Thymus (tissue), 11 donors: Measurements from ENCODE around the gene RAB31. TPM values are rescaled to one million over a fixed set of nuclear protein-coding genes. Genes with fewer than 3 reads are reported as not detected.
"Not testable (repeated sequence)": the region's sequence is repeated elsewhere in the genome, so short reads cannot be mapped to it uniquely, and the experiment has no call there.

Source experiments
- DNase-seq, 9 donors: peaks; one replicate each; pipeline ENCODE4 v3.0.0-alpha.2; 2013; ENCODE audit warnings: low spot score in 9 of 9, low read depth in 6 of 9, missing footprints in 1 of 9
- H3K27ac ChIP-seq, 2 donors: one replicate each; pipeline ENCODE4 v1.5.1; 2013; ENCODE audit warnings: control low read depth in 1 of 2, low read depth in 1 of 2, low read length in 1 of 2, mild to moderate bottlenecking in 1 of 2, moderate library complexity in 1 of 2
- H3K27me3 ChIP-seq, 2 donors: one replicate each; pipeline ENCODE4 v1.5.1; 2013; ENCODE audit warnings: low read length in 1 of 2; ENCODE audit not compliant: control insufficient read depth in 2 of 2, insufficient read depth in 1 of 2
- H3K36me3 ChIP-seq, 2 donors: one replicate each; pipeline ENCODE4 v1.5.1; 2013; ENCODE audit warnings: low read length in 1 of 2, mild to moderate bottlenecking in 1 of 2, moderate library complexity in 1 of 2; ENCODE audit not compliant: control insufficient read depth in 2 of 2, insufficient read depth in 2 of 2
- H3K4me1 ChIP-seq, 2 donors: one replicate each; pipeline ENCODE4 v1.5.1; 2013; ENCODE audit warnings: low read length in 2 of 2; ENCODE audit not compliant: control insufficient read depth in 2 of 2, insufficient read depth in 2 of 2
- H3K4me3 ChIP-seq, 2 donors: one replicate each; pipeline ENCODE4 v1.5.1; 2013; ENCODE audit warnings: low read length in 2 of 2, control low read depth in 1 of 2, mild to moderate bottlenecking in 1 of 2
- H3K9me3 ChIP-seq, 2 donors: one replicate each; pipeline ENCODE4 v1.5.1; 2013; ENCODE audit warnings: low read length in 1 of 2, mild to moderate bottlenecking in 1 of 2; ENCODE audit not compliant: control insufficient read depth in 2 of 2, insufficient read depth in 1 of 2
- WGBS: extraction: QIAGEN DNeasy Blood & Tissue Kit; methylation state at CpG from one replicate; pipeline ENCODE4 v1.1.7; 2013; 5-methylcytosine and 5-hydroxymethylcytosine counted together
- polyA plus RNA-seq: library from polyadenylated mRNA; stranded (reverse); fragments of 200-250 nt; gene quantifications from one replicate; pipeline ENCODE4 v1.2.3, GENCODE V29; 2013
- total RNA-seq: library from RNA; stranded (reverse); fragments of 120-200 nt; gene quantifications from one replicate; pipeline ENCODE4 v1.2.4, GENCODE V29; 2013
- donor health status: healthy.

RAB31 gene
- total and polyA plus RNA-seq, 2 donors: 10.1 to 17.8 TPM

DNA sequence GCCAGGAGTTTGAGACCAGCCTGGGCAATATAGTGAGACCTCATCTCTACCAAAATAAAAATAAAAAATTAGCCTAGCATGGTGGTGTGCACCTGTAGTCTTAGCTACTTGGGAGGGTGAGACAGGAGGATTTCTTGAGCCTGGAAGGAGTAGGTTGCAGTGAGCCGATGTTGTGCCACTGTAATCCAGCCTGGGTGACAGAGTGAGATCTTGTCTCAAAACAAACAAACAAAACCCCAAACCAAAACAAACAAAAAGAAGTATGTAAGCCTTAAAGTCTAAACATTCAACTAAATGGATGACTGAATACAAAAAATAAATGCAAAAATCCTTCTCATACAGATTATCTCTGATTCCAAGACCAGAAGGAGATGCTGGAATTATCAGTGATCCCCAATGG, 58.6 kb downstream of the RAB31 start:
- Histone ChIP-seq H3K4me3 (no peak overlapping the region), H3K4me1 (no peaks in the 10 kb centered on the region), H3K9me3 (no peaks in the 10 kb centered on the region), H3K27ac (no peak overlapping the region), H3K36me3 (no peaks in the 10 kb centered on the region), H3K27me3 (no peaks in the 10 kb centered on the region)
- DNase-seq: no peak
- 98% methylated on average over 1 of the region's 1 CpG for WGBS

DNA sequence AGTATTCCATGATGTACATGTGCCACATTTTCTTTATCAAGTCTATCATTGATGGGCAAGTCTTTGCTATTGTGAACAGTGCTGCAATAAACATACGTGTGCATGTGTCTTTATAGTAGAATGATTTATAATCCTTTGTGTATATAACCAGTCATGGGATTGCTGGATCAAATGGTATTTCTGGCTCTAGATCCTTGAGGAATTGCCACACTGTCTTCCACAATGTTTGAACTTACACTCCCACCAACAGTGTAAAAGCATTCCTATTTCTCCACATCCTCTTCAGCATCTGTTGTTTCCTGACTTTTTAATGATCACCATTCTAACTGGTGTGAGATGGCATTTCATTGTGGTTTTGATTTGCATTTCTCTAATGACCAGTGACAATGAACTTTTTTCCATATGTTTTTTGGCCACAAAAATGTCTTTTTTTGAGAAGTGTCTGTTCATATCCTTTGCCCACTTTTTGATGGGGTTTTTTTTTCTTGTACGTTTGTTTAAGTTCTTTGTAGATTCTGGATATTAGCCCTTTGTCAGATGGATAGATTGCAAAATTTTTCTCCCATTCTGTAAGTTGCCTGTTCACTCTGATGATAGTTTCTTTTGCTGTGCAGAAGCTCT, 60.1 kb downstream of the RAB31 start:
- not testable (repeated sequence) for H3K9me3 ChIP-seq, H3K36me3 ChIP-seq, DNase-seq, H3K4me1 ChIP-seq, H3K4me3 ChIP-seq, H3K27me3 ChIP-seq, H3K27ac ChIP-seq
- 74% methylated on average over 2 of the region's 2 CpGs for WGBS

DNA sequence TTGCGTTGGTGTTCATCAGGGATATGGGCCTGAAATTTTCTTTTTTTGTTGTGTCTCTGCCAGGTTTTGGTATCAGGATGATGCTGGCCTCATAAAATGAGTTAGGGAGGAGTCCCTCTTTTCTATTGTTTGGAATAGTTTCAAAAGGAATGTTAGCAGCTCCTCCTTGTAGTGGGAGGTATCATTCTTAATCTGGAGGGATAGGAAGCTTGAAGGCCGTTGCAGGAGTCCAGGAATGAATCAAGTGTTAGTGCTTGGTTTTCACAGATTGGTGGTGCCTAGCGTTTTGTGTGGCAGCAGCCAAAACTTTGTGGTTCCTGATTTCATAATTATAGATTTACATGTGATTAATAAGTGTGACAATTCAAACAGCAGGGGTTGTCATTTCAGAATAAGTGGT, 62.0 kb downstream of the RAB31 start:
- H3K36me3 ChIP-seq, H3K4me3 ChIP-seq, H3K27ac ChIP-seq, DNase-seq, H3K9me3 ChIP-seq, H3K27me3 ChIP-seq, H3K4me1 ChIP-seq: not testable (repeated sequence)
- 93% methylated on average over 3 of the region's 3 CpGs for WGBS

DNA sequence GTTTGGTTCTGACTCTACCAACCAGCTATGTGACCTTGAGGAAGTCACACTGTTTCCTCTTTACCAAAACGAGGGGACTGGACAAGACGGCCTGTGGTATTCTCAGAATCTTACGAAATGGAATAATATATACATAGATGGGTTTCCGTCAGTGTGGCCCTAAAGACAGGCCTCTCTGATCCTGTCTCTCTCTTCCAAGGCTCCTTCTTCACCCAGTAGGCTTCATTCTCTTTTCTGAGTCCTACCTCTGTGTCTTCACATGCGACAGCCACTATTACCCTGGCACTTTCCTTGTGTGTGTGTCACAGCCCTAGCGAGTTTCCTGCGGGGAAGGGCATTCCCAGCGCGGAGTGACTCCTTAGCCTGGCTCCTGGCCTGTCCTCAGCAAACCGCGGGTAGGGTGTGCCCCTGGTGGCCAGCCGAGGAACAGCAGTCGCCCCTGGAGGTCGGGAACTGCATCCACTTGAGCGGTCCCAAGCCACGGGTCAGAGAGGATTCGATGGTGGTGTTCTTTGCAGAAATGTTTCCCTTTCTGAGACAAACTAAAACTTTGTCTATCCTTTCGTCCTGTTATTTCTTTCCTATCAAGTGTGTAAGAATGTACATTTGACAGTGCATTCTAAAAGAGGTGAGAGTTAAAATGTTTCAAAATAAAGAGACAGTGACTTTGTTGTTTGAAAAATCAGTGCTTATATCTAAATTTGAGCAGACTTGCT, 63.3 kb downstream of the RAB31 start:
- H3K27me3 ChIP-seq: no peaks in the 10 kb centered on the region
- H3K36me3 ChIP-seq: no peaks in the 10 kb centered on the region
- no peaks in the 10 kb centered on the region for H3K4me1 ChIP-seq
- peak in 4 of 9 donors; percentile 37 to 59 (median 54) for DNase-seq
- 37% methylated on average over 18 of the region's 18 CpGs for WGBS
- no peak overlapping the region for H3K4me3 ChIP-seq
- H3K27ac ChIP-seq: no peak overlapping the region
- H3K9me3 ChIP-seq: no peaks in the 10 kb centered on the region

DNA sequence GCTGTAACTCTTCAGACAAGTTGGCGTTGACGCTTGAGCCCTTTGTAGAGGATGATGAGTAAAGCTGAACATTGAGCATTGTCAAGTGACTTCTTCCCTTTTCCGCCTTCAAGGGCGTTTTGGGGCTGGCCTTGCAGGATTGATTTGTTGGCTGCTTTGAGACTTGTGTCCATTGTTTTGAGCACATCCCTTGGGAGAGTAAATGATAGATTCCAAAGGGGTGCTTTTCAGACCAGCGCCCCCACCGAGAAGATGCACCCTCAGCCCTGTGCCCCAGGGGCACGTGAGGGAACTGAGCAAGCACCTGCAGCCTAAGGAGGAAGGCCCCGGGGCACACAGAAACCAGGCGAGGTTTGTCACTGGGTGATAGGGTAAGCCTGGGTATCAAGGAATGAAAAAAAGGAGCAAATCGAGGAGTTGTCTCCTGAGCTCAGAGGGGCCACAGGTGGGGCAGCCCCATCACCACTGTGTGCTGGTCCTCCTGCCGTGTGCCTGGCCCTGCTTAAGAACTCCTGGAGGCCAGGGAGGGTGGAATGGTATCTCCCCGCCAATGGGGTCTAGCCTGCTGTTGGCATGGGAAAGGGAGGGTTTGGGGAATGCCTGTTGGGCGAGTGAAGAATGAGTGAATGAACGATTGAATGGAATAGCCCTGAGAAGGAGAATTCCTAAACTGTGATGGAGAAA, 64.0 kb downstream of the RAB31 start:
- Histone ChIP-seq H3K9me3 (no peaks in the 10 kb centered on the region), H3K4me1 (no peaks in the 10 kb centered on the region), H3K27ac (no peak overlapping the region), H3K27me3 (no peaks in the 10 kb centered on the region), H3K36me3 (no peaks in the 10 kb centered on the region), H3K4me3 (no peak overlapping the region)
- DNase-seq: no peak
- WGBS: 91% methylated on average over 14 of the region's 14 CpGs

DNA sequence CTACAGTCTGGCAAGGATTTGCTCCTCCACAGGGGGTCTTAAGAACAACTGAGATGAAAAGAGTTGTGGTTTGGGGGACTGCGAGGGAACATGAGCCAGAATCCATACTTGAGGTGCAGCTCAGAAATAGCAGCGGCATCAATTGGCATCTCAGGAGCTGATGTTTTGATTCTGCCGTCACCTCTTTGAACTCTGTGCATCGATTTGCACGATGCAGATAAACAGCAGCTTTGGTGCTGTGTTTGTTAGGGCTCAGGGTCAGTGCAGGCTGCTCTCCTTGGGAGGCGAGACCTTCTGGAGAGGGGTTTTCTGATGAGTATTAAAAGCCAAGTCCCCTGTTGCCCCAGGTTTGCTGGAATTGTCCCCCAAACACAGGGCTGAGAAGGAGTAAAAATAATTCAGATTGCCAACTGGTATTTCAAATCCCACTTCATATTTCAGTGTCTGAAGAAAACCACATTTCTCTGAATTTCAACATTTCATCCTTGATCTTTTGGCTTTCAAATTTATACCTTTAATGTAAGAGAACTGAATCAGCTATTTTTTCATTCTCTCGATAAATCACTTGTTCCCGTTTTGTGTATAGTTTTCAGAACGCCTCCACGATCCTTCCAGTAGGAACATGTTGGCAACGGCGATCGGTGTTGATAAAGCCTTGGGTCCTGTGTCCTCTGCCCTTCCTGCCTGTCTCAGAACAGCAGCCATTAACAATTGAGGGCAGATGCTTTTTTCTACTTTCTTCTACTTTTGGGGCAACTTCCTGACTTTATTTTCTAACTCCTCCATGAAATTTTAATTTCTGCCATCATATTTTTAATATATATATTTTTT, 65.0 kb downstream of the RAB31 start:
- H3K27me3 ChIP-seq: no peaks in the 10 kb centered on the region
- 97% methylated on average over 13 of the region's 13 CpGs for WGBS
- H3K36me3 ChIP-seq: no peaks in the 10 kb centered on the region
- no peak overlapping the region for H3K4me3 ChIP-seq
- no peak for DNase-seq
- H3K27ac ChIP-seq: no peak overlapping the region
- no peaks in the 10 kb centered on the region for H3K4me1 ChIP-seq
- H3K9me3 ChIP-seq: no peaks in the 10 kb centered on the region

DNA sequence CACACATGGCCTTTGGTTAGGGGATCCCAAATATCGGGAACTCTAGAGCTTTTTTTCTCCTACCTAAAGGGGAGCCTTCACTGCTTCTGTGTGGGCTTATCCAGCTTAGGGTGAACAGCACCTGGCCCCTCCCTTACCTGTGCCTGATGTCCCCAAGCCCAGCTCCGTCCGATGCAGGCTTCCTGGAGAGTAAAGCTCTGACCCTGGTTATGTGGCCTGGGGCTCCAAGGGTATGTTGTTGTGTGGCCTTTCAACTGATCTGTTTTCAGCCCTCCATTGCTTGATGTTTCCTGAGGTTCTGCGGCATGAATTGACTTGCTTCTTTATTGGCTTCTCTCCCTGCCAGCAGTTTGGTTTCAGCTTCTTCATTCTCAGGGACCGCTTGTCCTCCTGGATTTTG, 66.0 kb downstream of the RAB31 start:
- H3K9me3 ChIP-seq: no peaks in the 10 kb centered on the region
- H3K4me3 ChIP-seq: no peak overlapping the region
- WGBS: 96% methylated on average over 5 of the region's 5 CpGs
- no peak for DNase-seq
- no peaks in the 10 kb centered on the region for H3K4me1 ChIP-seq
- H3K27me3 ChIP-seq: no peaks in the 10 kb centered on the region
- no peaks in the 10 kb centered on the region for H3K36me3 ChIP-seq
- H3K27ac ChIP-seq: no peak overlapping the region

DNA sequence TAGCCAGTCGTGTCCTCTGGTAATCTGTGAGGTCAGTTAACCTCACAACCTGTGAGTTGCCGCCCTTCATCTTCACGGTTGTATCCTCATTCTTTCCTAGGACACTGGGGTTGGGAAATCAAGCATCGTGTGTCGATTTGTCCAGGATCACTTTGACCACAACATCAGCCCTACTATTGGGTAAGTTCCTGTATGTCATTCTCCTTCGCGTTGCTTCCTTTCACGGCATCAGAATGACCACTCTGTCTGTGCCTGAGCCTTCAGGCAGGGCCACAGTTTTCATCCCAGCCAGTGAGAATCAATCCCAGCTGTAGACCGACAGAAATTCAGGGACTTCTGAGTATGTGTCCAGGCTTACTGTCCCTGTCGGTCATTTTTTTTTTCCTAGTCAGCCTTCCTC, 67.1 kb downstream of the RAB31 start:
- no peaks in the 10 kb centered on the region for H3K27me3 ChIP-seq
- no peak for DNase-seq
- no peaks in the 10 kb centered on the region for H3K4me1 ChIP-seq
- H3K4me3 ChIP-seq: no peak overlapping the region
- 96% methylated on average over 10 of the region's 10 CpGs for WGBS
- H3K9me3 ChIP-seq: no peaks in the 10 kb centered on the region
- H3K27ac ChIP-seq: no peak overlapping the region
- no peaks in the 10 kb centered on the region for H3K36me3 ChIP-seq

DNA sequence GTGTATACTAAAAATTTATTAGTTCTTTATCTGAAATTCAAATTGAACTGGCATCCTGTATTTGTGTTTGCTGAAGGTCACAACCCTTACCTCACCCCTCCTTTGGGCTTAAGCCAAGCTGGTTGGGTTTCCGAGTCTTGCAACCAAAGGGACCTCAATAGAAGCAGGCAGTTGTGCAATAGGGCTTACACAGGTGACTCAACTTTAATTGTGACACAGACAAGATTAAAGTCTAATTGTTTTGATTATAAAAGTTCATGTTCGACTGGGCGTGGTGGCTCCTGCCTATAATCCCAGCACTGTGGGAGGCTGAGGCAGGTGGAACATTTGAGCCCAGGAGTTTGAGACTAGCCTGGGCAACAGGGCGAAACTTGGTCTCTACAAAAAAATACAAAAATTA, 71.5 kb downstream of the RAB31 start:
- no peak for DNase-seq
- Histone ChIP-seq H3K4me3 (no peak overlapping the region), H3K4me1 (peaks cover 0 to 3% of the 10 kb centered on the region in 2 donors), H3K27me3 (no peaks in the 10 kb centered on the region), H3K27ac (no peak overlapping the region), H3K9me3 (no peaks in the 10 kb centered on the region), H3K36me3 (no peaks in the 10 kb centered on the region)
- WGBS: 93% methylated on average over 4 of the region's 4 CpGs
